Activated gamma-delta T cell (primary cell): ENCODE data around the gene RNF112.

Source experiments
- DNase-seq: peaks from one replicate; lab custom pipeline; 2025; lab: John Stamatoyannopoulos, UW

RNF112 gene

DNA sequence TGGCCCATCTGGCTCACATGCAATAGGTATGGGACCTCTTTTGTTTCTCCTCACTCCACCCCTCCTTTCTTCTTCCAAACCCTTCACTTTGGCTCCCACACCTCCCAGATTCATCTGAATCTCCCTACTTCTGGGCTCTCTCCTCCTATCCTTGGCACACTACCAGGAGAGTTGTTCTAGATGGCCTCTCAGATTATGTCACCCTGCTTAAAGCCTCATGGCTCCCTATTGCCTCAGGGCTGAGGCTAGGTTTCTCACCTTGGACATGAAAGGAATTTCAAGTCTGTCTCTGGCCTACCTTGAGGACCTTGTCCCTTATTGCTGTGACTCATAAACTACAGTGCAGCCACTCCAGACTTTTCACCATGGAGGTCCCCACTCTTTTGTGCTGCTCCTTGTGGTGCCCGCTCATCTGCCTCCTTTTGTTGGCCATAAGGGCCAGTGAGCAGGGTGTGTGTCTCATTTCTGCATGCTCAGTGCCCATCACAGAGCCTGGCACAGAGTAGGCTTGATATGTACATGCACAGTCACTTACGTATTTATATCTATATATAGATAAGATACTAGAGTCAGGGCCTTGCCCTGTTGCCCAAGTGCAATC, 23.0 kb upstream of the RNF112 start:
- DNase-seq, result no peak

DNA sequence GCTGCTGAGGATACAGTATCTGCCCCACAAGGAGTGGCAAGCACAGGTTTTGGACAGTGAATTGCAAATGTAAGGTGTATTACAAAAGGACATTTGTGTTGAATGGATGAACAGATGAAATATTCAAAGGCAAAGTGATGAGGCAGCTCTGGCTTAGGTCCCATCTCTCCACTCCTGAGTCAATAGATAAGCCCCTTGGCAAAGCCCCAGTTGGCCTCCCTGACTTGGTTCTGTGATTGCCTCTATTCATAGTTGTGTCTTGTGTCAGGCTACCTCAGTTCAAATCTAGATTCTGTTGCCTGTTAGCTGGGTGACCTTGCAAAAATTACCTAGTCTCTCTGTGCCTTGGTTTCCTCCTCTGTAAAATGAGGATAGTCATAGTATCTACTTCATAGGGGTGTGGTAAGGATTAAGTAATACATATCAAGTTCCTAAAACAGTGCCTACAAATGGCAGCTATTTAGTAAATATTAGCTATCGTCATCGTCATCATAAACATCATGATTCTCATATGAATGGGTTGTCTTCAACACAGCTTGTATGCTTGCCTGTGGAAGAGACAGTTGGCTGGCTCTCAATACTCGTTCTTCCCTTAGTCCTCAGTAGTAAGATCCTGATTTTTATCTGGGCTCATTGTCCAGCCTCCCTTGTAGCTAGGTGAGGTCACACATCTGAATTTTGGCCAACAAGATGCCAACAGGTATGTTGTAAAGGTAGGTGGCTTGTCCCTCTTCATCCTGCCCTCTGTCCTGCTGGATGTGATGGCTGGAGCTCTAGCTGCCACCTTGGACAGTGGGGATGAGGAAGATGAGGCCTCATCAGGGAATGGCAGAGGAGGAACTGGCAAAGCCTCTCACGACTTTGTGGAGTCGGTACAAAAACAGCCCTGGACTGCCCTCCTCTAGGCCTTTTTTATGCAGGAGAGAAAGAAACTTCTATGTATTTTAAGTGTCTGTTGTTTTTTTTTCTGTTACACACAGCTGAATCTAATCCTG, 21.9 kb upstream of the RNF112 start:
- DNase-seq, result no peak

DNA sequence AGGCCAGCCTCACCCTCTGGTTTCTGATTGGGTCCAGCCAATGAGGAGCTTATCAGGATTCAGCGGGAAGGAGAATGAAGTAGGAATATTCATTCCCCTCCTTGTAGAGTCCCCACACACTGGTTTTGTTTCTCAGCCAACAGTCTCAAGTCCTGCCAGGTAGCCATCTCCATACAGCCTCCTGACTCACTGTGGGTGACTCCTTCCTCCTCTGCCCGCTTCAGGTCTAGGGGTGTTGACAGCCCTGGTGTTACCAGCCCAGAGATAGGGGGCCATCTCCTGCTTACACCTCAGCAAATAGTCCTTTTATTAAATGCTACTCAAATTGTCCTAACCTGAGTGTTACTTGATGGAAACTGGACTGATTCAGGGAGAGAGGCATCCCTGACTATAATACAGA, 20.1 kb upstream of the RNF112 start:
- no peak for DNase-seq

DNA sequence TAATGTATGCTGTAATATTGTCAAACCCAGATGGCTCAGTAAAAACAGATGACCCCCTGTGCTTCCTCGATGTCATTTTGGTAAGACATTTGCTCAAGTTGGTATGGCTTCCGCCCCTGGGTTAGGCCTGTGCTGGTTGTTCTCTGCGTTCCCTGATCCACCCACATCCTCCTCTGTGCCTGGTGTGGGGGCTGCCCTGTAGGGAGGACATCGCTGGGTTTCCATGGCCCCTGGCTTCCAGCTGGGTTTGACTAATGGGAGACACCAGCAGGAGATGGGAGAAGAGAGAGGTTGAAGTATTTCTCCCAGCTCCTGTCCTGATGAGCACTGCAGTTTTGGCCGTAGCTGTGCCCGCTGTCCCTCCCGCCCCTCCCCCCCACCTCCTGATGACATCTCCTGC, 19.6 kb upstream of the RNF112 start:
- no peak for DNase-seq

GRCh38 chr17:19392303-19392702, 18.7 kb upstream of the RNF112 start:
- DNase-seq, result no peak

- DNase-seq, result no peak
Observed at GRCh38 chr17:19397556-19398041, 13.4 kb upstream of the RNF112 start.

GRCh38 chr17:19398301-19399181, 12.5 kb upstream of the RNF112 start:
- no peak for DNase-seq

DNA sequence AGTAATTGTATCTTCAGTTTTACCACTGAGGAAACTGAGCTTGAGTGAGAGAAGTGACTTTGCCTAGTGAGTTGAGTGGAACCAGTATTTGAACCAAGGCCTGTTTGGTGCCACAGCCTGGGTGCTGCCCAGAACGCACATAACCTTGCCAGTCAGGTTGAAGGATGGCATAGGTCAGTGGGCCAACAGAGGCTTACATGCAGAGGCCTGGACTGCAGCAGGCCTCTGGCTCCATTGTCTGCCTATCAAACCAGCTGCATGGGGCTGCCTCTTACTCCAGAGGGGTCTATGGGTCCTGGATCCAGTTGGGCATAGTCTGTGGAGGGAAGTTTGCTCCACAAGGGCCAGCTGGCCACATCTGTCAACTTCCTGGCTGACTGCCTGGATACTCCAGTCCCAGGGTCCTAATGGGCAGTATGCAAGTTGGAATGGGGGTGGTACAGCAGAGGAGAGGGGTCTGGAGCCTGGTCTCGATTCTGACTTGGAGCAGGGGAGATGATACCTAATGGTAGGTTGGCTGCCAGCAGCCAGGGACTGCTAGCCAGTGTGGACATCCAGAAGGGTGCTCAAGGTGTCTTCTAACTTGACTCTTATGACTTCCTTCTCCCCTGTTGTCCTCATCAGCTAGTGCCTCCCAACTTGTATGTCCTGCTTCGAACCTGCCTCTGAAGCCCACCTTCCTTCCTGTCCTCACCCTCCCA, 11.1 kb upstream of the RNF112 start:
- DNase-seq, result no peak

- DNase-seq, result no peak
Observed at GRCh38 chr17:19401321-19402010, 9.6 kb upstream of the RNF112 start.

- no peak for DNase-seq
Observed at GRCh38 chr17:19402171-19402570, 8.9 kb upstream of the RNF112 start.

DNA sequence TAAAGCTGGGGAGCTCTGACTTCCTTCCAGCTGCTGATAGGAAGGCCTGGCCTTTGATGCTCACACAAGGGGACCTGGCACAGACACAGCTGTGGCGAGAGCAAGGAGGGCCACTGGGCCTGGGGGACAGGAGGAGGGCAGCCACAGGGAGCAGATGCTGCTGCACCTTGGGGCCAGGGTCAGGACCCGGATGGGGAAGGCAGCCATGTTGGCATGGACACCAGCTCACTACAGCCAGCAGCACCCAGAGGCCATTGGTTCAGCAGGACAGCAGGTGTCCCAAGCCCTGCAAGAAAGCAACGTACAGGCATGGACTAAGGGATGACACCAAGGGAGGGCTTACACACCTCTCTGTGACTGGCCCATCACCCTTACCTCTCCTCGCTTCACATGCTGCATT, 8.0 kb upstream of the RNF112 start:
- DNase-seq, result no peak

DNA sequence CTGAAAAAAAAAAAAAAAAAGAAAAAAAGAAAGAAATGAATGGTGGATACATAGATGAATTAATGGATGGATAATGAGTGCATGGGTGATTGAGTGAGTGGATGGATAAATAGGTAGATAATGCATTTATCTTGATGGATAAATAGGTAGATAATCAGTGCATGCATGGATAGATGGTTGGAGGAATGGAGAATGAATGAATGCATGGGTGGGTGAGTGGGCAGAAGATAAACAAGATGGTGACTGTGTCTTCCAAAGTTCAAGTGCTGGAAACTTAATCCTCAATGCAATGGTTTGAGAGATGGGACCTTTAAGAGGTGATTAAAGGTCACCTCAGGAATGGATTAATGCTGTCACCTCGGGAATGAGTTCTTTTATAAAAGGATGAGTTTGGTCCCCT, 6.8 kb upstream of the RNF112 start:
- no peak for DNase-seq

GRCh38 chr17:19405114-19405513, 5.9 kb upstream of the RNF112 start:
- no peak for DNase-seq

DNA sequence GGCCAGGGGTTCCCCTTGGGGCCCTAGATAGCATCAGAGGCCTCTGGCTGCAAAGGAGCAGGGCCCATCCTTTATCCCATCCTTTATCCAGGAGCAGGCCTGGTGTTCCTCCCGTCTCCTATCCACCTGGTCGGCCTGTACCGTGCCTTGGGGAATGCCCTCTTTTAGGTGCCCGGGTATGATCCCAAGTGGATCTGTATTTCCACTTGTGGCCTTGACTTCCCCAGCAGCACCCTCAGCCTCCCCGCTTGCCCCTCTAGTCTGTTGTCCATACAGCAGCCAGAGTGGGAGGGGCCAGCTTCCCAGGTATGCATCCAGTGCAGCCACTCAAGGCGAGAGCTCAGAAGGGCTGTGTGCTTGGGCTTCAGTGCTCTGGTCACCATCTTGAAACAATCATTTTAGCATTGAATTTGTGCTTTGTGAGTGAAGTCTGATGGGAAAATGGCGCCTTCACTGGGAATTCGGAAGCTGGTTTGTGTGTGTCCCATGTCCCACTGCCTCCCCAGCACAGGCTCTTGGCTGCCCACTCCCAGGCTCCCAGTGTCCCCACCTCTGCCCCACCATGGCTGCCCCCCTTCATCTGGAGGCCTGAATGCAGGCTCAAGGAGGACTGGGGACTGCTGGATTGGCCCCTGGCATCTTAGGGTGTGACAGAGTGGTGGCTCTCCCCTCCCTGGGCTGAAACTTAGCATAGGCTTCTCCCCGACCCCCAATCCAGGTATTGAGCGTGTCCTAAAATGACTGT, 3.3 kb upstream of the RNF112 start:
- DNase-seq, result no peak

DNA sequence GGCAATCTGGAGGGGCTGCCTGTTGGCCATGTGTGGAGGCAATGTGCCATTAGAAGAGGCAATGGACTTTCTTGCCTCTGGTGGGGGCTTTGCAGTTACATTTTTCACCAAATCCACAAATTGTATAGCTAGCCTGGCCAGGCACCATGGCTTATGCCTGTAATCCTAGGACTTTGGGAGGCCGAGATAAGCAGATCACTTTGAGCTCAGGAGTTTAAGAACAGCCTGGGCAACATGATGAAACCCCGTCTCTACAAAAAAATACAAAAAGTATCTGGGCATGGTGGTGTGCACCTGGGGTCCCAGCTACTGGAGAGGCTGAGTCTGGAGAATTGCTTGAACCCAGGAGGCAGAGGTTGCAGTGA, 2.7 kb upstream of the RNF112 start:
- no peak for DNase-seq

DNA sequence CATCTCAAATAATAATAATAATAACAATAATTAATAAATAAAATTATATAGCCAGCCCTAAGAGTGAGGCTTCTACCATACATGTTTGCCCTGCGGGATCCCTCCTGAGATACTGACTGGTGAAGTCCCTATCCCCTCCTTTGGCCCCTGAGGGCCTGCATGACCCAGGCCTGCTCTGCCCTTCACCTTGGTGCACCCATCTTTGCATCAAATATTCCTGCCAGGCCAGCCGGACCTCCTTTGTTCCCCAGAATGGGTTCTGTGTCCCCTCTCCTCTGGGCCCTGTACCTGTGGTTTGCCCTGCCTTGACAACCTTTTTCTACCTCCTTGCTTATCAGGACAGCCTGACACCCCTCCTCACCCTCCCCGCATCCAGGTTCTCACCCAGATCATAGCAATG, 2.0 kb upstream of the RNF112 start:
- DNase-seq, result no peak

DNA sequence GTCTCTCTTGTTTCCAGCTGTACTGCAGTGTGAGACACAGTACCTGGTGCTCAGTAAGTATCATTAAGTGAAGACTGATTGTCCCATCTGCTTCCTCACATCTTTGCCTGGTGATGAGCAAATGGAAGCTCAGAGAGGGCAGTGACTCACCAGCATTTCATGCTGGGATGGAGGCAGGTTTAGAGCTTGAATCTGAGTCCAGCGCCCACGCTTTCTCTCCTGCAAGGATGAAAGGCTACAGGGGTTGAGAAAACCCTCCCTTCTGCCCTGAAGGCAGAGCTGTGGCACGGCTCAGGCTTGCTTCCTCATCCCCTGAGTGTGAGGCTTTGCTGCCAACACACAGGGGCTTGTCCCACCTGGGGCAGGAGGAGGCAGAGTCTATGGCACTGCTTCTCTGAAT, 1.5 kb upstream of the RNF112 start:
- no peak for DNase-seq

DNA sequence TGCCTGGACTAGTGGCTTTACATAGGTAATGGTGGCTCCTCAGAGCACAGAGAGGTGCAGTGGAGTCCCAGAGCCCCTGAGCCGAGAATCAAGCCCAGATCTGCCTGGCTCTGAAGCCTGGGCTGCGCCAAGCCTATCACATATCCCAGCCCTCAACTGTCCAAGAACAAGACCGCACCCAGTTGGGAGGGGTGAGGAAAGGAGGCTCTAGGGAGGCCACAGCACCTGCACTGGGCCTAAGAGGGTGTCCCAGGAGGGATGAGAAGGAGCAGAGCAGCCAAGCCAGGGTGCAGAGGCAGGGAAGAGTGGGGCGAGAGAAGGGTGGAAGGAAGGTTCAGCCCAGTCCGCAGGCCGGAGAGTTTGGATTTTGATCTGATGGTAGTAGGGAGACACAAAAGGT, 941 bp upstream of the RNF112 start:
- no peak for DNase-seq

DNA sequence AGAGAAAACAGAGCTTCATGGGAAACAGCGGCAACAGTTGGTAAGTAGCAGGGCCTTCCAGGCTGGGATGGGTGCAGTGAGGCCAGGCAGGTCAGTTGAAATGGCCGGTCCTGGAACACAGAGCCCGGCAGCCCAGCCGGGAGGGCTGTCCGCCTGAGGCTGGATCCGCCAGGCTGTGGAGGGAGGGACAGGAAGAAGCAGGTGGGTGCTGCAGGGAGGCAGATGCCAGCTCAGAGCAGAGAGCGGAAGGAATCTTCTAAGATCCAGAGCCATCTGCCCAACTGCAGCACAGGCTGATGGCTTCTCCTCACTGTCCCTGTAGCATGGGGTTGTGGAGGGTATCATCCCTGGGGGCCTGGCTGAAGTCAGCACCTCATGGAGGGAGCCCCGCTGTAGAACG, 599 bp downstream of the RNF112 start:
- DNase-seq, result no peak

GRCh38 chr17:19412510-19412909, 1.5 kb downstream of the RNF112 start:
- no peak for DNase-seq
